ENCODE measurements around the gene SLC22A17. TPM values are rescaled to one million over a fixed set of nuclear protein-coding genes. Genes with fewer than 3 reads are reported as not detected.

Gene SLC22A17
- total RNA-seq, 1 donor from 2014 or later = 158 TPM

DNA sequence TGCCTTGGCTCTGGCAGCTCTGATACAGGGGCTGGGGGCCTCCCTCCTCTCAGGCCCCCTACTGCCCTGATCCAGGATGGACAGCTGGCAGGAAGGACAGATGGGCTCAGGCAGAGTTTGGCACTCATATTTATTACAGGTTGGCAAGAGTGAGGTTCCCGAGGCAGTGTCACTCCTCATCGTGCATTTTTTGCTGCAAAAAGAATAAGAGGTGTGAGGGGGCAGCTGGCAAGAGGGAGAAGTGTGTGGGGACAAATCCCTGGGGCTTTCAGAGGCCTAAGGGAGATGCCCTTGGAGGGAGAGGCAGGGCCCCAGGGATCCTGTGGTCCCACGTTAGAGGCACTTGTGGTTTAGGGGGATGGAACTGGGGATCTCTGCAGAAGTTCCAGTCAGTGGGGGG lies 29.2 kb upstream of the SLC22A17 start:
- DNase-seq = no peak

DNA sequence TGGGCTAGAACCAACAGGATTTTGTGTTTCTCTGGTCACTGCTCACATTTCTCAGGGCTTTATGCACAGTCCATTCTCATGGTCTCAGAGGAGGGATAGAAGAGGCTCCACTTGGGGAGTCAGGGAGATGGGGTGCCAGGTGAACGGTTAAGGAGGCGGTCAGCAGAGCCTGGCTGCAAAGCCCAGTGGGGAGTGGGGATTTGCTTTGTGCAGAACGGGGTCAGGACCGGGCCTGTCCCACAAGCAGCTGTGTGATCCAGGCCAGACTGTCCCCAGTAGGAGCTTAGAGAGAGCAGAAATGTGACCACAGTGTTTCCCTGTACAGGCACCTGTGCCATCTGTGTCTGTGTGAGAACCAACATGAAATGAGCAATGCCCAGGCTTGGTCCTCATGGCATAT lies 28.3 kb upstream of the SLC22A17 start:
- DNase-seq = no peak

DNA sequence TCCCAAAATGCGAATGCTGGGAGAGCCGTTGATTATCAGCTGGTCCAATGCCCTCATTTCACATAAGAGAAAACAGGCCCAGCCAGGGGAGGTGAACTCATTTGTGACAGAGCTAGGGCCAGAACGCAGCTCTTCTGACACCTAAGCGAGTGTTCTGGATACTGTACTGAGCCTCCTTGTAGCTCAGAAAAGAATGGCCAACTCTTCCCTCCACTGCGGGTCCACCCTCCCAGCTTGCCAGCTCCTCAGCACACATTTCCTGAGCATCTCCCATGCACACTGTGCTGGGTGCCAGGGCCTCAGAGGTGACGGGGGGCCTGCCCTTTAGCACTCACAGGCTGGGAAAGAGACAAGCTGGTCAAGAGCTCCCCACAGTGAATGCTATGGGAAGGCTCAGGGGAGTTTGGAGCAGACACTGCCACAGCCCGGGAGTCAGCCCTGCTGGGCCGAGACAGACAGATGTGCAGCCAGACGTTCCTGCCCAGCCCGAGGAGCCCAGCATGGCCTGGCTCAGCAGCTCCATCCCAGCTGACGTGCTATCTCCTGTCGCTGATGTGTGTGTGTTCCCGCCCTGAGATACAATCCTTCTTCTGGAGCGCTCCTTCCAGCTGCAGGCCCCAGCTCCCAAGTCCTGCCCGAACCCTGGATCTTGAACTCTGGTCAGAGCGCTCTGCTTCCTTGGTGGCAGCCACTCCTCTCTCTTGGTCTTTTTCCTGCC lies 27.7 kb upstream of the SLC22A17 start:
- no peak for DNase-seq

DNA sequence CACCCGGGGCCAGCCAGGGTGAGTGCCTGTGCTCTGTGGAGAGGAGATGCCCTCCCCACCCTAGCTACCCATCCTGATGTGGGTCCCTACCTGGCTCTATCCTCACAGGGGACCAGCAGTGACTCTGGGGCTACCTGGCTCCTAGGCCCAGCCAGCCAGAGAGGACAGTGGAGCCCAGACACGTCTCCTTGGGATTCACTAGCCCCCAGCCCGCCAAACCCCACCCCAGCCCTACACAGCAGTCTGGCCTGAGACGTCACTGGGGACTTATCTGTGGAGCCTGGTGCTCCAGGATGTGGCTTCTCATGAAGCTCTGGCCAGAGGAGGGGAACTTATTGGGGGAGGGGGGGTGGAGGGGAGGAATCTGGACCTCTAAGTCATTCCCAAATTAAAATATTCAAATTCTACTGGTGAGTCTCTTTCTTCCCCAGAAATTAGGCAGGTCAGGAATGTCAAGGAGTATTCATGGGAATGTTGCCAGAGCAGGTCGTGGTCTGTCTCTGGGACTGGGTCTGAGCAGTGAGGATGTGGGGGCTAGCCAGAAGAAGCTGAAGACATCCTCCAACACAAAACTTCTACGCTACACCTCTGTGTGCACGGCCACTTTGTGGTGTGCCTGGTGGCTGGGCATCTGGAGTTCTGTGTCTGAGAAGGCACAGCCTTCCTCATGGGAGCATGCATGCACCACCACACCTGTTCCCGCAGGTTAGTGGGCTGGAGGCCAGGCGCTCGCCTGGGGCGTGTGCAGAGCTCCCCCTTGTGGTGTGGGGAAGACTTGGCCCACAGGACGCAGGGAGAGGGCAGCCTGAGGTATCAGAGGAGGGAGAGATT lies 26.9 kb upstream of the SLC22A17 start:
- no peak for DNase-seq

DNA sequence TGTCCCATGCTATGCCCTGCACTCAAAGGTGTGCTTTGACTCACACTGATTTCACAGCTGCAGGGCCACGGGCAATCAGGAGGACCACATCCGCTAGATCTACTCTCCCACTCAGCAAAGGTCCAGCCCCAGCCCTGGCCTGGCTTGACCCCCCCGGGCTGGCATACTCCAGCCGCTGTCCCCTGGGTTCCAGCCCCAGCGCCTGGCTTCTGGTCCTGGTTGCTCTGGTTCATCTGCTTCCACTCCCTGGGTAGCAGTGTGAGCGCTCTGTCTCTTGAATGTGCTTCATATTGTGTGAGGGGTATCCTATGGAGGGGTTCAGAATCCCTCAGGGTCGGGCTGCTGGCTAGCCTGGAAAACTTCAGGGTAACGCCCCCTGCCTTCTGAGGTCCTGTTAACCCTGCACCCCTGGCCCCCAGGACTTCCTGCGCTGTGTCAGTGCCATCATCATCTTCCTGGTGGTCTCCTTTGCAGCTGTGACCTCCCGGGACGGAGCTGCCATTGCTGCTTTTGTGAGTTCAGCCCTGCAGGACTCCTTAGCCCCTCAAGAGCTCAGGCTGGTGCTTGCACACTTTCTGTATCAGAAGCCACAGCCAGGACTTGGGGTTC lies 26.0 kb upstream of the SLC22A17 start:
- no peak for DNase-seq

DNA sequence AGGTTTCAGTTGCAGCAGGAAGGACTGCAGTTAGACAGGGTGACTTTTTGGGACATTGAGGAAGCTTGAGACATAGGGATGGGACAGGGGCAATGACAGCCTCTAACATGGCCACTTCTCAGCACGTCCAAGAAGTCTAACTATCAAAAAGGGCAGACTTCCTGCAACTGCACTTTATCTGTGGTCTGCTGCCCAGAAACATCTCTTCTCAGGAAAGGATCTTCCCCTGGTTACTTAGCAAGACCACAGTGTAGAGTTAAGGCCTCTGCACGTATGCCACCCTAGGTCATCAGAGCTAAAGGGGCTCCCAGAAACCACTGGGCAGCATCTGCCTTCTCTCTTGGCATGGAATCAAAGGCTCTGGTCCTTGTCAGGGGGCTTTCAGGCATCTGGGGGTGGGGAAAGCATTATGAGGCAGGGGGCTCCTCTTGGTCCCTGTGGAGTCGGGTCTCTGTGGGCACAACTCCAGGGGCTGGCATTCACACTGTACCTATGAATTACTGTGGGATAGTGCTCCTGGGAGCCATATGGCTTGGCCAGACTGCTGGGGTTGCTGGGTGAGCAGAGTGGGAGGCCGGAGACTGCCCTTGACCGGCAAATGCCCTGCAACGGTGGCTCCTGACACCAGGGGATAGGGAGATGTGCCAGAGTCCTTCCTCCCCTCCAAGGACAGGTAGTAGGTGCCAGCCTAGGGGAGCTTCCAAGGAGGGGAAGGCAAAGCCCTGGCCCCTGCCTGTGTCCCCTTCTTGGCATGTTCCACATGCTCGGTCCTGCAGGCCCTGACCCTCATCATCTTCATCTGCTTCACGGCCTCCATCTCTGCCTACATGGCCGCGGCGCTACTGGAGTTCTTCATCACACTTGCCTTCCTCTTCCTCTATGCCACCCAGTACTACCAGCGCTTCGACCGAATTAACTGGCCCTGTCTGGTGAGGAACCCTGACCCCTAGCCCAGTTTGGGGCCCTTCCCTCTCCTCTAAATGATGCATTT lies 25.2 kb upstream of the SLC22A17 start:
- DNase-seq = no peak

DNA sequence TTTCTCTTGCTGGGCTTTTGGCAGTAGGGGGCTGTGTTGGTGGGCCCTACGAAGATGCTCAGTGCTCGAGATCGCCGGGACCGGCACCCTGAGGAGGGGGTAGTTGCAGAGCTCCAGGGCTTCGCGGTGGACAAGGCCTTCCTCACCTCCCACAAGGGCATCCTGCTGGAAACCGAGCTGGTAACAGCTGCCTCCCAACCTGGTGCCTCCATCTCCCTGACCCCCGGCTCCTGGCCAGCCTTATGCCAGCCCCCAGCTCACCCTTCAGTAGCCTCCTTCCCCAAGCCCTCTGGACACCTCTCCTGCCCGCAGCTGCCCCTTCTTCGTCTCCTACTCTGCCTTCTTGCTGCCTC lies 24.5 kb upstream of the SLC22A17 start:
- no peak for DNase-seq

DNA sequence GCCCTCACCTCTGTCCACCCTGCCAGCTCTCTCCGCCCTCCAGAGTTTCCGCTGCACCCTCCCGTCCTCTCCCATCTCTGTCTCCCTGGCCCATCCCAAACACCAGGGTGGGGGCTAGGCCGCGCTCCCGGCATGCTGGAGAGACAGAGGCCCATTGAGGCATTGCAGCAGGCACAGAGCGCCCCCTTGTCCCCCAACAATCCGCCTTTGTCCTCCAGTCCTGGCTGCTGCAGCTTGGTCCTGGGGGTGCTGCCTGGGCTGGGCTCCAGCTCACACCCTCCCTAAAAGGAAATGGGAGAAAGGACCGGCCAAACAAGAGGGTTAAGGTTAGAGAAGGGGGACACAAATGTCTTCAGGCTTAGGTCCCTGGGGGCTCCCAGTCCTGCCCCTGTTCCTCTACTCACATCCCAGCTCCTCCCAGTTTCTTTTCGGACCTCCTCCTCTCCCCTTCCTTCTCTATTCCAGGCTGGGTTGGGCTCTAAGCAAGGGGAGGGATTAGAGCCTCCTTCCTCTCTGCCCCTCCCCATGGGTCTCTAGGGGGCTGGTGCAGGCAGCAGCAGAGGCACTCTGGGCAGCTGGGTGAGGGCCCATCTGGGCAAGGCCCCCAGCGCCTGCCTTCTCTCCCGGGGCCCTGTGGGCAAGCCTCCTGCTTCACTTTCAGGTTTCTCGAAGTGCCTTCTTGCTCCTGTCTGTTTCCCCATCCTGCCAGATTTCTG lies 24.0 kb upstream of the SLC22A17 start, which contains the start of gene CMTM5:
Gene CMTM5, plus strand, starts transcription at position 565 of the 716 bp plus-strand sequence. CDS start 206 bp downstream, outside the sequence.
- peak; percentile 88 for DNase-seq

DNA sequence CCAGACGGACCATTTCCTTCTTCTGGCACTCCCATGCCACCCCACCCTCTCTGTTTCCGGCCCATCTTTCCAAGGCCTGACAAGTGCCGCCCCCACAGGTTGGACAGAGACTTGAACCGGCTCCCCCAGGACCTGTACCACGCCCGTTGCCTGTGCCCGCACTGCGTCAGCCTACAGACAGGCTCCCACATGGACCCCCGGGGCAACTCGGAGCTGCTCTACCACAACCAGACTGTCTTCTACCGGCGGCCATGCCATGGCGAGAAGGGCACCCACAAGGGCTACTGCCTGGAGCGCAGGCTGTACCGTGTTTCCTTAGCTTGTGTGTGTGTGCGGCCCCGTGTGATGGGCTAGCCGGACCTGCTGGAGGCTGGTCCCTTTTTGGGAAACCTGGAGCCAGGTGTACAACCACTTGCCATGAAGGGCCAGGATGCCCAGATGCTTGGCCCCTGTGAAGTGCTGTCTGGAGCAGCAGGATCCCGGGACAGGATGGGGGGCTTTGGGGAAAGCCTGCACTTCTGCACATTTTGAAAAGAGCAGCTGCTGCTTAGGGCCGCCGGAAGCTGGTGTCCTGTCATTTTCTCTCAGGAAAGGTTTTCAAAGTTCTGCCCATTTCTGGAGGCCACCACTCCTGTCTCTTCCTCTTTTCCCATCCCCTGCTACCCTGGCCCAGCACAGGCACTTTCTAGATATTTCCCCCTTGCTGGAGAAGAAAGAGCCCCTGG lies 23.0 kb upstream of the SLC22A17 start:
- DNase-seq = no peak

DNA sequence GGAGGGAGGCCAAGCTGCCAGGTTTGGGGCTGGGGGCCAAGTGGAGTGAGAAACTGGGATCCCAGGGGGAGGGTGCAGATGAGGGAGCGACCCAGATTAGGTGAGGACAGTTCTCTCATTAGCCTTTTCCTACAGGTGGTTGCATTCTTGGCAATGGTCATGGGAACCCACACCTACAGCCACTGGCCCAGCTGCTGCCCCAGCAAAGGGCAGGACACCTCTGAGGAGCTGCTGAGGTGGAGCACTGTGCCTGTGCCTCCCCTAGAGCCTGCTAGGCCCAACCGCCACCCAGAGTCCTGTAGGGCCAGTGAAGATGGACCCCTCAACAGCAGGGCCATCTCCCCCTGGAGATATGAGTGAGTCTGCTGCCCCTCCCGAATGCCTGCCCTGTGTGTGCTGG lies 20.4 kb upstream of the SLC22A17 start:
- no peak for DNase-seq

DNA sequence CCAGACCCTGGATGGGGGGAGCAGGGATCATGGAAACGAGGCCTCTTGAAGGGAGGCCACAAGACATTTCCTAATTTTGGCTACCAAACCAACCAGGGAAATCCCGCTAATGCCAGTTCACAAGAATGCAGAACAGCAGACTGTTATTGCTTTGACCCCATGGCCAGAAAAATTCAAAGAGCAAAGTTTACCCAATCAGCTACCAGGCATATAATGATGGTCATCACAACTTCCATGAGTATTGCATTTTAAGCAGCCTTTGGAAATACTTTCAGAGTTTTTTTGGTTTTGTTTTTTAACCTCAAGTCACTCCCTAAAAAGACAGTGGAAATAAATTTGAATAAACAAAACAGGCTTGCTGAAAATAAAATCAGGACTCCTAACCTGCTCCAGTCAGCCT lies 19.8 kb upstream of the SLC22A17 start, which contains the start of gene IL25:
Gene IL25, plus strand, starts transcription at position 301 of the 400 bp plus-strand sequence.
- DNase-seq = no peak

DNA sequence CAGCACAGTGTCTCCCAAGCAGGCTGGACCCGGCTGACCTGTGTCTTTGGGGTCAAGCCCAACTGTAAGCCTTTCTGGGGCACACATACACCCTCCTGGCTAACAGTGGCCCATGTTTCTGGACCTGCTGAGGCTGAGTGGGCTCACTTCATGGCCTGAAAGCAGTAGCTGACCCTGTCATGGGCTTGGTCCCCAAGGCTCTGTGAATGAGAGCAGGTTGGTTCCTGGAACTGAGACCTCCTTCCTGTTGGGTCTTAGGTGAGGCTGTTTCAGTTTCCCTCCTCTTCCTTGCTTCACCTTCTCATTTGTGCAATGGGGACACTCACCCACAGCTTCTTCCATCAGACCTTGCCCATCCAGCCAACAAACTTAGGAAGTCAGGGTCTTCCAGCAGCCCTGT lies 19.2 kb upstream of the SLC22A17 start:
- no peak for DNase-seq

DNA sequence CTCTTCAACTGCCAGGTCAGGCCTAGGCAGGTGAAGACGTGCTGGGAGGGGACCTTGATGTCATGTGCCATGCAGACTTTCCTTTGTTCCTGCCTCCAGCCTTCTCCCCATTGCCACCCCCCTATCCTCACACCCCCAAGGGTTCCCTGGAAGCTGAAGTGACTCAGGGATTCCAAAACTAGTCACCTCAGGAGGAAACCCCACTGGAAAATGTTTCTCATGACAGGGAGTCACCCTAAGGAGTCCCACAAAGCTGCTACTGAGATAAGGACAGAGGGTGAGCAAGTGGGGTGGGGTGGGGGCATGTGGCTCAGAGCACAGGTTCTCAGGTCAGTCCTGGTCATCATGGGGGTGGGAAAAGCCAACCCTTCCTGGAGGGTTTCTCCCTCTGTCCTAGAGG lies 17.5 kb upstream of the SLC22A17 start:
- no peak for DNase-seq

DNA sequence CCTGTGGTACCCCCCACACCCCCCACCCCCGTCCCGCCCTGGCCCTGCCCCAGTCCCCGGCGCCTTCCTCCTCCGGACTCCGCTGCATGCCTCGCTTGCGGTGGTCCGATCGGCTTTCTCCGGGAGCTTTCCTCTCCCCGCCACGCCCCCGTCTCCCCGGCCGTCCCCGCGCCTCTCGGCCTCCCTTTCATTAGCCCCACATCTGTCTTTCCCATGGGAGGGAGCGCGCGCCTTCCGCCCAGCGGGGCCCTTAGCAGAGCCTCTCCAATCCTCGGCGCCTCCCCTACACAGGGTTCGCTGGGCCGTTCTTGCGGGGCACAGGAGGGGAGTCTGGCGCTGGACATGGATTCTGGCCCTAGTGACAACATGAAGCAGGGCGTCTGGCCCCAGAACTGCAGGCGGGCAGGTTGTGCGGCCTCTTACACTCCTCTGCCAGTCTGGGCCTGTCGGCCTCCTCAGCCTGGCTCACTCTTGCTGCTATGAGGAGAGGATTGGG lies 13.8 kb upstream of the SLC22A17 start:
- peak; percentile 46 for DNase-seq

DNA sequence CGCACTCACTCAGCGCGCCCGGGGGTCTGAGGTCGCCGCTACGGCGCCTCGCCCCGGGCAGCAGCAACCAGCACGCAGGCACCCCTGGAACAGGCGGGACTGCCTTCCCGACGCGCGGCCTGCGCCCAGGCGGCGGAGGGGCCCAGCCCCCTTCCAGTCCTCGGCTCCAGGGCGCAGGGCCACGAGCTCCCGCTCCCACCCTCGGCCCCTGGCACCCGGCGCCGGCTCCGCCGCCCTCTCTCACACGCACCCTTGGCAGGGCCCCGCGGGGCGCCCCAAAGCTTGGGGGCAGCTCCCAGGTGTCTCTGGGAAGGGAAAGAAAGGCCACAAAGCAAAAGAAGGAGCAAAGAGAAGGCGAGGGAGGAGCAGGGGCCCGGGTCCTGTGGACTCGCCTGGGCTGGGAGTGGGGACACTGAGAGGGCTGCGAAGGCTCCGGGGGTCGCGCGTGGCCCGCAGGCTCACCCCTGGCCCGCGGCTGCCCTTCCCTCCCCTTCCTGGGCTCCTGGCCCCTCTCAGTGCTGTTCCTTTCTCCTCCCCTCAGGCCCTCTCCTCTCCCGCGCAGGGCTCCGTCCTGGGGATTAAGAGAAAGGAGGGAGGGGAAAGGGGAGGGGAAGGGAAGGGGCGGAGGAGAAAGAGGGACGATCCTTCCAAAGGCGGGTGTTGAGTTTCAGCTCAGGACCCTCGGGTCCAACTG lies 13.2 kb upstream of the SLC22A17 start:
- peak; percentile 36 for DNase-seq

DNA sequence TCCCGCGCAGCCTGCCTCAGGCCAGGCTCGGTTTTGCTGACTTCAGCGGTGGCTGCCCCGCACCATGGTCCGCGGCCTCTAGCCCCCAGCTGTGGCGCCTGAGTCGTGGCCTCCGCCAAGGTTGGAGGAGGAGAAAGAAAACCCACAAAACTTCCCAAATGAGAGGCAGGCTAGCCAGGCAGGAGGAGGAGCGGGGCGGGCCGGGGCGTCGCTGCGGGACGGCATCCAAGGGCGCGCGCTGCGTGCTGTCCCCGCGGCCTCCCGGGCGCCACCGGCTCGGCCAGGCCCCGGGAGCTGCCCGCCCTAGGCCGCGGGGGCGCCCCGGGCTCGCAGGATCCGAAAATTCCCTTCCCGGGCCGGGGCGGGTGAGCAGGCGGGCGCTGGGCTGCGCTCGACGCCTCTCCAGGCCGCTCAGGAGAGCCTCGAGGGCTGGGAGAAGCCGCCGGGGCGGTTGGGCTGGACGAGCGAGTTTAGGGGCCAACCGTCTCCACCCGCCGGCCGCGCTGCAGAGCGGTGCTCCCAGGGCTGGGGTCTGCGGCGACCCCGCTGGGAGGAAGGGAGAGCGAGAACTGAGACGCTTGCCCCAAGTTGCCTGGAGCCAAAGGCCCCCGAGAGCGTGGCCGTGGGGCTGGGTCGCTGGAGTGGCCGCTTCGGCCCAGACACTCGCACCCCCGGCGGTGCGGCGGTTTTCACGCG lies 12.5 kb upstream of the SLC22A17 start, which contains the start of gene EFS:
Gene EFS, minus strand, starts transcription at position 137 of the 696 bp plus-strand sequence. CDS start 147 bp downstream, outside the sequence.
- DNase-seq = no peak

DNA sequence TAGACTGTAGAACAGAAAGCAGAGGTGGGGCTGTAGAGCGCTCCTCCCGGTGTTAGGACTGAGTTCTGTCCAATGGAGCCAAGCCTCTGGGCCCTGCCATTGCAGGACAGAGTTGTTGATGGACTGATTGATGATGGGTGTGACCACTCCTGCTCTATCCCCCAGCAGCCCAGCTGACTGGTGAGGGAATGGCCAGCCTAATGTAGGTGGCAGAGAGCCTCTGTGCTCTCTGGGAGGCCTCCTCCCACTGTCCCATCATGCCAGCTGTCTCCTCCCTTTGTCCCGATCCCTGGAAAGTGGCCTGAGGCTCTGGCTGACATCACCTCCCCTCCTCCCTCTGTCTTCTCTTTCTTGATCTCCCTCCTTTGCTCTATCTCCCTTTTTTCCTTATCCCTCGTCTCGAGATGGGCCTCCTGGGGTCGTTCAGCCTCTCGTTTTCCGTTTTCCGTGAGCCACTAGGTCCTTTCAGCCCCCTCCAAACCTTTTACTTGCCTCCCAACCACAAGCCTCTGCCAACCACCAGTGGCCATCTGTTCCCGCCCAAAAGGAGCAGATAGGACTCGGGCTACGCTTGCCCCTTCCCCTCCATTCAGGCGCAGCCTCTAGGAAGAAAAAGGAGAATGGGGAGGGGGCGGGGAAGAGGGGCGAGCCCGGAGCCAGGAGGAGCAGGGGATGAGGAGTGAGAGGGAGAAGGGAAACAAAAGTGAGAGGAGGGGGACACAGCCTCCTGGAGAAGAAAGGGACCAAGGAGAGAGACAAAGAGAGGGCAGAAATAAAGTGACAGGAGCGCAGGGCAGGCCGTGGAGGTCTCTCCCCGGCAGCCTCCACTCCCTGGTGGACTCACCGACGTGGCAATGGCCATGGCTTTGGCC lies 11.7 kb upstream of the SLC22A17 start:
- DNase-seq = peak; percentile 63

DNA sequence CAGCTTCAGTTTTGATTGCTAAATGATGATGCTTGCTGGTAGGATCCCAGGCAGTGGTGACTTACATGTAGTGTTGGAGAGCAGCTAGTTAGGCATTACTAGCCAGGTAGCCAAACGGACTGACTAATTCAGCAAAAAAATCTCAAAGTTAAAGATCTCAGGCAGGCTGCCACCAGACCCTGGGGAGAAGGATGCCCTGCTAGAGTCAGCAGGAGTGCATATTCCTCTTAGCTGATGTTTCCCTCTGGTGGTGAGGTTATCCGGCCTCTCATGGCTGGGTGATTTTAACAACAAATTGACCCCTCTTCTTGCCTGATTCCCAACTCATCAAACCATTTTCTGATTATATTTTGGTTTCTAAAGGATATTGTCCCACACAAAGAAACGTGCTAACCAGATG lies 9.5 kb upstream of the SLC22A17 start:
- no peak for DNase-seq
